Central memory CD8-positive, alpha-beta T cell (primary cell): ENCODE results near the gene HTT.

Experiments used
- ATAC-seq: fragments of 150-1000 bp; cut with Tn5 transposase; replicated peaks from 2 replicates; pipeline ENCODE4 v1.10.0; 2022; ENCODE audit warnings: mild to moderate bottlenecking, moderate FRiP score, moderate number of reproducible peaks; ENCODE audit not compliant: poor library complexity, severe bottlenecking; ENCODE audit errors: extremely low read depth
- DNase-seq, 2 donors: peaks; one replicate each; pipeline ENCODE4 v3.0.0; 2021; ENCODE audit warnings: low spot score in 2 of 2
- H3K27ac Mint-ChIP-seq: one replicate; pipeline ENCODE4 v1.8.0; 2022; ENCODE audit warnings: low read depth, mild to moderate bottlenecking, moderate library complexity, mixed read lengths
- H3K27me3 Mint-ChIP-seq: one replicate; pipeline ENCODE4 v1.8.0; 2022; ENCODE audit warnings: mixed read lengths
- H3K36me3 Mint-ChIP-seq: one replicate; pipeline ENCODE4 v1.8.0; 2022; ENCODE audit warnings: mild to moderate bottlenecking, moderate library complexity, mixed read lengths; ENCODE audit not compliant: insufficient read depth
- H3K4me1 Mint-ChIP-seq: one replicate; pipeline ENCODE4 v1.8.0; 2022; ENCODE audit warnings: mixed read lengths
- H3K4me3 Mint-ChIP-seq: one replicate; pipeline ENCODE4 v1.8.0; 2022; ENCODE audit warnings: mild to moderate bottlenecking, moderate library complexity, mixed read lengths
- H3K9me3 Mint-ChIP-seq: one replicate; pipeline ENCODE4 v1.8.0; 2022; ENCODE audit warnings: mixed read lengths

HTT gene

DNA sequence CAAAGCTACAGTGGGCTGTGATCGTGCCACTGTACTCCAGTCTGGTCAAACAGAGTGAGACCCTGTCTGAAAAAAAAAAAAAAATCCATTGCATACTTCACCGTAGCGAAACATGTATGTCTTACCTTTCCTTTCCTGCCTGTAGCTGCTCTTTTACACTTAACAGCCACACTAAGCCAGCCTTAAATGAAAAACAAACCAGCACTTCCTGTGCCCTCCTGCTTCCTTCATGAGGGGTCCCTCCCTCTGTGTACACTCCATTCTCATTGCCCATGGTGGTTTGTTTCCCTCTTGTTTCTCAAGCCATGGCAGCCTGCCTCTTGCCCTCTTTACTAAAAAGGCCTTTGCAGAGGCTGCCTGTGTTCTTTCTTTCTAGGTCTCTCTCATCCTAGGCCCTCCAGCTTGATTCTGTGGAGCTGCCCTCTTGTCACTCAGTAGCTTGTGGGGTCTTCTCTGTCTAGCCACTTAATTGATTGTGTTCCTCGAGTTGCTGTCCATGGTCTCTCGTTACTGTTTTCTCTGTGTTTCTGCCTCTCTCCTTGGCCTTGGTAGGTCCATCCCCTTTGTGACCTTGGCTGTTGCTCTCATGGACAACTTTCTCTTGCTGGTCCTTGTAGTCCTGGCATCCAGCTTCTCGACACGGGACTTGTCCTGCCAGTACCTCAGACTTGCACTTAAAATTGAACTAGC is 122.3 kb downstream of the HTT start:
- DNase-seq (no peak), ATAC-seq (peak; percentile 54)
- peaks cover 68% of the 10 kb centered on the region for H3K4me1 Mint-ChIP-seq

DNA sequence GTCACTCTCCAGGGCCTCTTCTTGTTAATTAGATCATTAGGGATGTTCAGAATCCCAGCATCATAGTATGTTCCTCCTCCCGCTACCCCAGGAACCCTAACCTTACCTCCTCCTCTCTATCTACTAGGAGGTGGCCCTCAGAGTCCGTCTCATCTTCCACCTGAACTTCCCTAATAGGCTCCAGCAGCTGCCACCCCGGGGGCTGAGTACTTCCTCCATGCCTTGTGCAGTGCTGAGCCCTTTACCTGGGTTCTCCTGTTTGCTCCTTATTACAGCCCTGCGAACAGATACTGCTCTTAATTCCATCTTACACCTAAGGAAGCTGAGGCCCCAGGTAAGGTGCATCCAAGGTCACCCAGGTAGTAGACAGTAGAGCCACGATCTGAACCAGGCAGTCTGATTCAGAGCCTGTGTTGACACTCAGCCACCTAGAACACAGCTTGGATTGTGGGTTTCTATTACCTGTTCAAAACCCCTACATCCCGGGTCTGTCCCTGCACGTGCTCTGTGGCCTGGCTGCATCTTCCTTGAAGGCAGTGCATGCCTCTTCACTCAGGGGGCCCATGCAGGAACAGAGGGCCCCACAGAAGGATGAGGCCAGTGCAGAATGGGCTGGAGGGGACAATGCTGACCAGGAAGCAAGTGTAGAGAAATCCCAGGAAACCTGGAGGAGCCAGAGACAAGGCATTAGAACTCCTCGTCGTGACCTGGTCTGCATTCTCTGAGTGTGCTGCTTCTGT is 123.1 kb downstream of the HTT start:
- no peak for ATAC-seq
- DNase-seq = no peak

More for the DNA sequence above, 122.3 kb downstream of the HTT start:
- H3K9me3 Mint-ChIP-seq = no peaks in the 10 kb centered on the region
- H3K27ac Mint-ChIP-seq = peak overlapping the region; percentile 88
- no peaks in the 10 kb centered on the region for H3K27me3 Mint-ChIP-seq
- peaks cover 9% of the 10 kb centered on the region for H3K36me3 Mint-ChIP-seq
- peak overlapping the region; percentile 29 for H3K4me3 Mint-ChIP-seq

DNA sequence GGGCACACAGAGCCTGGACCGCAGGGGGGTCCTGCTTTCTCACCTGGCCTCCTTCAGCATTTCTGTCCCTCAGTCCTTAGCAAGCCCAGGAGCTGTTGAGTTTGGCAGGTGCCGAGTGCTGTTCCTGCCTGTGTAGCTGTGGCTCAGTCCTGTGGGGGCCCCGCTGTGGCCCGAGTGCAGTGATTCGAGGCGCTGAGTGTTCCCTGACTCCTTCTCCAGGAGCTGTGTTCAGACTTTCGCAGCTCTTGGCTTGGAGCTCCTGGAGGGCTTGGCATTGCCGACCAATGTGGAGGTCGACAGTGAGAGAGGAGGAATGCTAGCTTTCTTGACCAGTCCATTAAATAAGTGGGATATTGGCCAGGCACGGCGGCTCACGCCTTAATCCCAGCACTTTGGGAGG is 124.4 kb downstream of the HTT start:
- DNase-seq (no peak), ATAC-seq (no peak)
- no peak overlapping the region for H3K27ac Mint-ChIP-seq
- no peak overlapping the region for H3K4me3 Mint-ChIP-seq
- peaks cover 68% of the 10 kb centered on the region for H3K4me1 Mint-ChIP-seq
- no peaks in the 10 kb centered on the region for H3K9me3 Mint-ChIP-seq
- H3K36me3 Mint-ChIP-seq = peaks cover 17% of the 10 kb centered on the region
- H3K27me3 Mint-ChIP-seq = no peaks in the 10 kb centered on the region

More for the DNA sequence above, 123.1 kb downstream of the HTT start:
- H3K36me3 Mint-ChIP-seq = peaks cover 12% of the 10 kb centered on the region
- peaks cover 68% of the 10 kb centered on the region for H3K4me1 Mint-ChIP-seq
- no peaks in the 10 kb centered on the region for H3K9me3 Mint-ChIP-seq
- no peaks in the 10 kb centered on the region for H3K27me3 Mint-ChIP-seq
- peak overlapping the region; percentile 88 for H3K27ac Mint-ChIP-seq
- H3K4me3 Mint-ChIP-seq = peak overlapping the region; percentile 29

DNA sequence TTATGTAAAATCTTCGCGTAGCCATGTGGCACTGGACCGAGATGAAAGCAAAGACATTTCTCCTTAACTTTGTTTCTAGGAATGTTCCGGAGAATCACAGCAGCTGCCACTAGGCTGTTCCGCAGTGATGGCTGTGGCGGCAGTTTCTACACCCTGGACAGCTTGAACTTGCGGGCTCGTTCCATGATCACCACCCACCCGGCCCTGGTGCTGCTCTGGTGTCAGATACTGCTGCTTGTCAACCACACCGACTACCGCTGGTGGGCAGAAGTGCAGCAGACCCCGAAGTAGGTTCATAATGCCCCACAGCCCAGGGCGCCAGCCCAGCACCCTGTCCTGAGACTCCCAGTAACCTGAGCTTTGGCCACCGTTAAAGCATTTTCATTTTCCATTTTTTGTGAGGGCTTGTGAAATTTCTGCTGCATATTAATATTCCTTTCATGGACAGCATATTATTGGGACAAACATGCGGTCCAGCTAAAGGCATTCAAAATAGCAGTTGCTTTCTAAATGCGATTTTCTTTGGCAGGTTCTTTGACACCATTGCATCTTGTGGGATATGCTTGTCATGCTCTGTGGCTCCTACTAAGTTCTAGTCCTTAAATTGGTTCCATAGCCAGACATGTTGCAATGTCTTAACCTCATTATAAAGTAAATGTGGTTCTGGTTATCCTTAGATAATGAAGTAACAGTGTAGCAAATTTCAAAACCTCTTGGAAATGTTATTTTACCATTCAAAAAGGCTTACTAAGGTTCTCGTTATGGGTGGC is 125.4 kb downstream of the HTT start:
- Mint-ChIP-seq H3K27ac (no peak overlapping the region), H3K4me1 (peaks cover 67% of the 10 kb centered on the region), H3K4me3 (no peak overlapping the region), H3K9me3 (no peaks in the 10 kb centered on the region), H3K27me3 (no peaks in the 10 kb centered on the region), H3K36me3 (peaks cover 20% of the 10 kb centered on the region)
- ATAC-seq (no peak), DNase-seq (no peak)

DNA sequence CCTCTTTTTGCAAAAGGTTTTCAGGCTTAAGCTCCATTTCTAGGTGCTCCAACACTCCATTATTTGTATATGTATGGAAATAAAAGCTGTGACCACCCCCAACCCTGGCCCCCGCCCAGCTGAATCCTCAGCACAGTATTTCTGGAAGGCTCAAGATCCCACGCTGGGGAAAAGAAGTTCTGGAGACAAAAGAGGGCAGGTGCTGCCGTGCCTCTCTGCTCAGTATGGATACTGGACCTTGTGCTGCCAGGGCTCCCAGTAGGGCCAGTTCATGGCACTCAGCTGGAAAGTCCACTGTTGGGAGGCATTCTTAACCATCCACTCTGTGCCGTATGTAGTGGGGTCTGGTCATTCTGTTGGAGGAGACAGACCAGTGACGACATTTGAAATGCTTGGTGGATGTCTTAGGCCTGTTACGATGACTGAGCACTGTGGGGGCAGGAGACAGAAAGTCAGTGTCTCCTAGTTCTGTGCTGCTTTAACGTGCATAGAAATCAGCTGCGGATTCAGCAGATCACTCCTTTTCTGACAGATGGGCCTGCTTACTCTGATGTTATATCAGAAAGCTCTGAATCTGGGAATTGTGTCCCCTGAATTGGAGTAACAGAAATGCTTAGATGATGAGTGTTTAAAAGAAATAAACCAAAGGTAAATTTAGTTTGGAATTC is 126.1 kb downstream of the HTT start:
- Mint-ChIP-seq H3K9me3 (no peaks in the 10 kb centered on the region), H3K4me3 (no peak overlapping the region), H3K27ac (no peak overlapping the region), H3K36me3 (peaks cover 20% of the 10 kb centered on the region), H3K27me3 (no peaks in the 10 kb centered on the region), H3K4me1 (peaks cover 60% of the 10 kb centered on the region)
- DNase-seq (no peak), ATAC-seq (no peak)

DNA sequence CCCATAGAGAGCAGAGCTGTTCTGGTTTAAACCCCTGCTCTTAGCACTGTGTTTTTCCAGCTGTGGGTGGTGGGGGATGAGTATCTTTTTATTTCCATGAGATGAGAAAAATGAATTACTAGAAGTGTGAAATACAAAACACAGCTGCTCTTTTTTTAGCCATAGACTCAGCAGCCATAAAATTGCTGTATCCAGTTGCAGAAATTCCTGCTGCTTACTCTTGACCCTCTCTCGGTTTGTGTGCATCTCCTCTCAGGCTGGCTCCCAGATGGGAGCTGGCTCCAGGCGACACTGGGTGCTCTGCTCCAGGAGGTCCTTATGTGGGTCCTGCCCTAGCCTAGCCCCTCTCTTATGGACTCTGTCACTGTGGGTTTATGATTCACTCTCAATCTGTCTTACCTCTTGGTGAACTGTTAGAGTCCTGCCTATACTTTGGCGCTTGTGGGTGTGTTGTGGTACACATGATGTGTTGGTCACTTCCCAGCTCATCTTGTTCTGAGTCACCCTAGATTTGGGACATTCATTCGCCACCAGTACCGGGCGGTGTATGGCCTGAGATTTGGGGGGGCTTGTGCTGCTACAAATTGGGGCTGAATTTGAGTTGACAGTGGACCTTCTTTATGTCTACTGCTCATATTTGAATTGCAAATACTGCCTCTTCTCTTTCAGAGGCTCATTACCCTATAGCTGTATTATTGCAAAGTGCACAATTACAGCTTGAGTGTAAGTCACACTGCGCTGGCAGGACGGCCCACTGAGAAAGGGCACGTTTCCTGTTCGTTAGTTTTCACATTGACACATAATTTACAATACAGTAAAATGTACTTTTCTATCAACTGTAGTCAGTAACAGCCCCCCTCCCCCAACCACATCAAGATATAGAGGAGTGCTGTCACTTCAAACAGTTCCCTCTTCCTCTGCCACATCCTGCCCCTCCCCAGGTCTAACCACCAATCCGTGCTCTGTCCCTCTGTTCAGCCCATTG is 127.5 kb downstream of the HTT start:
- peak; percentile 50 to 77 for DNase-seq
- Mint-ChIP-seq H3K4me1 (peaks cover 45% of the 10 kb centered on the region), H3K27me3 (no peaks in the 10 kb centered on the region), H3K9me3 (no peaks in the 10 kb centered on the region), H3K36me3 (peaks cover 27% of the 10 kb centered on the region), H3K27ac (peak overlapping the region; percentile 87), H3K4me3 (peak overlapping the region; percentile 45)
- peak; percentile 96 for ATAC-seq

DNA sequence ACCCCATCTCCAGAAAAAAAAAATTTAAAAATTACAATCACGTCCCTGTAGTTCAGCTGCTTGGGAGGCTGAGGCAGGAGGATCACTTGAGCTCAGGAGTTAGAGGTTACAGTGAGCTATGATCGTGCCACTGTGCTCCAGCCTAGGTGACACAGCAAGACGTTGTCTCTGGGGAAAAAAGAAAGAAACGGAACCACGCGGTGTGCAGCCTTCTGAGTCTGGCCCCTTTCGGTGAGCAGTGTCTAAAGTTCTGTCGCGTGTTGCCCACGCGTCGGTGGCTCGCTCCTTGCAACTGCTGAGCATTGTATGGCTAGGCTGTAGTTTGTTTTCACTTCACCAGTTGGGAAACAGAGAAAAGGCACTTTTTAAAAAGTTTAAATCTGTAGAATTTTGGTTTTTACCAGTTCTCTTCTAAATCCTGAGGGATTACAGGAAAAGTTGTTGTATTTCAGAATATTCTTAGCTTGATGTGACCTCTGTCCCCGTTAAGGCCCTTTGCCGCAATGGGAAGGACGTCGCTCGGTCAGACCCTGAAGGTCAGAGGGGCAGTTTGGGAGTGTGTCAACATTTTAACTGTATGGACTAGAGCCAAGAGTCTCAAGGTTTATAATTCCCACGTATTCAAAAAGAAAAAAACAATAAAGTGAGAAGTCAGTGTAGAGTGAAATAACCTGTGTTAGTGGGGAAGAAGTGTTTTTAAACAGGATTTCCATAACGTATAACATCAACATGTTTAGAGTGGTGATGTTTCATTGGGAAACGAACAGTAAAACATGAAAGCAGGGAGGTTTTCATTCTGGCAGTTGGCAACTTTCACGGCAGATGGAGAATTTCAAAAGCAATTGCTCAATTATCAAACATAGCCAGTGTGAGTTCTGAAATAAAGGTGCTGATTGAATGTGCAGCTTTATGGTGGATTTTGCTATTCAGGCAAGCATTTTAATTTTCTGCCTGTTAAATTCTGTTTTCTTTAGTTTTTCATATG is 128.6 kb downstream of the HTT start:
- Mint-ChIP-seq H3K4me3 (peak overlapping the region; percentile 45), H3K36me3 (peaks cover 35% of the 10 kb centered on the region), H3K27ac (peak overlapping the region; percentile 87), H3K27me3 (no peaks in the 10 kb centered on the region), H3K4me1 (peaks cover 37% of the 10 kb centered on the region), H3K9me3 (no peaks in the 10 kb centered on the region)
- ATAC-seq (peak; percentile 40), DNase-seq (no peak)

DNA sequence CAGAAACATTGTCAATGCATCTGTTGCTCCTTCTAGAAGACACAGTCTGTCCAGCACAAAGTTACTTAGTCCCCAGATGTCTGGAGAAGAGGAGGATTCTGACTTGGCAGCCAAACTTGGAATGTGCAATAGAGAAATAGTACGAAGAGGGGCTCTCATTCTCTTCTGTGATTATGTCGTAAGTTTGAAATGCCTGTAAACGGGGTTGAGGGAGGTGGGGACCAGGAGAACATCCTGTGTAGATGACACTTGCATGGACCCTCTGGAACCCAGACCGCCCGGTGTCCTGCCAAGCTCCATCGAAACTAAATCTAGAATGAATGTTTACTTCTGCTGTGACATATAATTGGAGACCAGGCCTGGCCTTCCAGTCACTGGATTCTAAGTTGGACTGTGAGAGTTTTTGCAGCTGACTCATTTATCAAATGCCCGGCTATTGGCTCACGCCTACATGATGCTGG is 129.5 kb downstream of the HTT start:
- DNase-seq = no peak
- H3K27me3 Mint-ChIP-seq = no peaks in the 10 kb centered on the region
- H3K9me3 Mint-ChIP-seq = no peaks in the 10 kb centered on the region
- H3K4me3 Mint-ChIP-seq = peak overlapping the region; percentile 45
- no peak overlapping the region for H3K27ac Mint-ChIP-seq
- H3K4me1 Mint-ChIP-seq = peaks cover 37% of the 10 kb centered on the region
- no peak for ATAC-seq
- peaks cover 41% of the 10 kb centered on the region for H3K36me3 Mint-ChIP-seq

DNA sequence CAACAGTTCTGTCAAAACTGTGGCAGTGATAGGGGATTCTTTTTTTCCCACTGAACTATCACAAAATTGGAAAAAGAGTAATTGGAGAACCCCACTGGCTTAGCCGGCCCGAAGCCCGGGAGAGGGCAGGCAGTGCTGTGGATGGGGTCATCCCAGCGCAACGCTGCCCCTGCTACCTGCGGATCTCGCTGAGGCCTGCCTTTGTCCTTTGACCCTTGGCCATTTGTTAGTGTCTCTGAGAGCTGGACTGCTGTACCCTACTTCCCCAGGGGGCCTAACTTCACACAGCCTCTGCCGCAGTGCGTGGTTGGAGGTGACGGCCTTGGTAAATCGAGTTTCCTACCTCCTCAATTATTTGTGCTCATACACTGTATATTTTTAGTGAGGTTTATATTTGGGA is 131.5 kb downstream of the HTT start:
- no peak for ATAC-seq
- Mint-ChIP-seq H3K36me3 (peaks cover 57% of the 10 kb centered on the region), H3K9me3 (no peaks in the 10 kb centered on the region), H3K4me1 (peaks cover 37% of the 10 kb centered on the region), H3K27me3 (no peaks in the 10 kb centered on the region), H3K4me3 (no peak overlapping the region), H3K27ac (no peak overlapping the region)
- no peak for DNase-seq

DNA sequence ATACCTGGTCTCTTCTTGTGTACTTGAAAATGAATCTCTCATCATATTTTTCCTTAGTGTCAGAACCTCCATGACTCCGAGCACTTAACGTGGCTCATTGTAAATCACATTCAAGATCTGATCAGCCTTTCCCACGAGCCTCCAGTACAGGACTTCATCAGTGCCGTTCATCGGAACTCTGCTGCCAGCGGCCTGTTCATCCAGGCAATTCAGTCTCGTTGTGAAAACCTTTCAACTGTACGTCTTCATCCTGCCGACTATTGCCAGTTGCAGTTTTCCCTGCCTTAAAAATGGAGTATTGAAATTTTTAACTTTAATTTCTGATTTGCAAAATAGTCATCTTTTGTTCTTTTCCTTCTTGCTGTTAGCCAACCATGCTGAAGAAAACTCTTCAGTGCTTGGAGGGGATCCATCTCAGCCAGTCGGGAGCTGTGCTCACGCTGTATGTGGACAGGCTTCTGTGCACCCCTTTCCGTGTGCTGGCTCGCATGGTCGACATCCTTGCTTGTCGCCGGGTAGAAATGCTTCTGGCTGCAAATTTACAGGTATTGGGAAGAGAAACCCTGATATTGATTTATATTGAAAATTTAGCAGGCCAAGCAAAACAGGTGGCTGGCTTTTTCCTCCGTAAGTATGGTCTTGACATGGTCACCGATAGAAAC is 132.1 kb downstream of the HTT start:
- DNase-seq (no peak), ATAC-seq (no peak)
- H3K9me3 Mint-ChIP-seq = no peaks in the 10 kb centered on the region
- H3K27me3 Mint-ChIP-seq = no peaks in the 10 kb centered on the region
- H3K36me3 Mint-ChIP-seq = peaks cover 59% of the 10 kb centered on the region
- H3K27ac Mint-ChIP-seq = no peak overlapping the region
- no peak overlapping the region for H3K4me3 Mint-ChIP-seq
- peaks cover 31% of the 10 kb centered on the region for H3K4me1 Mint-ChIP-seq
